Fibroblast of pulmonary artery (primary cell): Measurements from ENCODE around the gene ZFP36L2.

ENCODE experiments used
- DNase-seq: peaks from one replicate; pipeline ENCODE4 v3.0.0-alpha.2; 2010; ENCODE audit warnings: low read depth
- H3K4me3 ChIP-seq: replicated peaks from 2 replicates; pipeline ENCODE4 v1.5.1; 2011; ENCODE audit warnings: low read depth, mild to moderate bottlenecking, control low read depth, low read length, moderate library complexity
- TF ChIP-seq, protein P1 (sequence below): IDR thresholded peaks from 2 replicates; pipeline ENCODE4 v1.5.1; 2011; ENCODE audit warnings: mild to moderate bottlenecking, control low read depth, low read length, inconsistent platforms; ENCODE audit errors: missing control alignments

The ZFP36L2 gene

DNA sequence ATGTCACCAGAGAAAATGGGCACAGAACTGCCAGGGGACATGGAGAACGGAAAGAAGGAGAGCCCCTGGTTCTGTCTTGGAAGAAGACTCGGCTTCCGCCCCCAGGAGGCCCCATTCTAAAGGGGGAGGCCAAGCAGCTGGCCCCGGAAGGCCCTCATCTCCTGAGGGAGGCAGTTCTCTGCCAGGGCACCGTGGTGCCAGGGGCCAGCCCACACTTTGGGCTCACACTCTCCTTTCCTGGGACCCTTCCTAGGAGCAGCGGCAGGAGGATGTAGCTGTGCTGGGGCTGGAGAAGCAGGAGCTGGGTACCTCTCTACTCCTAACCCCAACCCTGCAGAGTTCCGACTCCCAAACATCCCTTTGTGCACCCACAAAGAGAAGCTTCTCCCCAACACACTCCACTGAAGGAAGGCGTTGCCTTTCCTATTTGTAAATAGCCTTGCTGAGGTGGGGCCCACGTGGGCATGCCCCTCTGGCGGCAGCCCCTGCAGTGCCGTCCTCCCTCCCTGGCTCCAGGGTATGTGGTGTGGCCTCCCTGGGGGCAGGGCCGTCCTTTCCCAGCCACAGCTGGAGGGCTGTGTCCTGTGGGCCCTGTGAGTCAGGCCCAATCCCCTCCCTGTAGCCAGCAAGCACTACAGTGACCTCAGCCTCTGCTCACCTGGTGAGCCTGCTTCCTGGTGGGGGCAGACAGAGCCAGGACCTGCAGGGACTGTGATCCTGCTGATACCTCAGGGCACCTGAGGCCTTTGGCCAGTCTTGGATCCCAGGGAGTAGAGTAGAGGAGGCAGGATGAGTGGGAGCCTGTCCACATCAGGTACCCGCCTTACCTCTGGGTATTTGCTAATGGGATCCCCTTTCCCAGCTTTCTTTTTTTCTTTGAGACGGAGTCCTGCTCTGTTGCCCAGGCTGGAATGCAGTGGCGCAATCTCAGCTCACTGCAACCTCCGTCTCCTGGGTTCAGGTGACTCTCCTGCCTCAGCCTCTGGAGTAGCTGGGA is 26.6 kb downstream of the ZFP36L2 start:
- no peak overlapping the region for H3K4me3 ChIP-seq
- DNase-seq = no peak
- TF ChIP-seq, protein P1, sequence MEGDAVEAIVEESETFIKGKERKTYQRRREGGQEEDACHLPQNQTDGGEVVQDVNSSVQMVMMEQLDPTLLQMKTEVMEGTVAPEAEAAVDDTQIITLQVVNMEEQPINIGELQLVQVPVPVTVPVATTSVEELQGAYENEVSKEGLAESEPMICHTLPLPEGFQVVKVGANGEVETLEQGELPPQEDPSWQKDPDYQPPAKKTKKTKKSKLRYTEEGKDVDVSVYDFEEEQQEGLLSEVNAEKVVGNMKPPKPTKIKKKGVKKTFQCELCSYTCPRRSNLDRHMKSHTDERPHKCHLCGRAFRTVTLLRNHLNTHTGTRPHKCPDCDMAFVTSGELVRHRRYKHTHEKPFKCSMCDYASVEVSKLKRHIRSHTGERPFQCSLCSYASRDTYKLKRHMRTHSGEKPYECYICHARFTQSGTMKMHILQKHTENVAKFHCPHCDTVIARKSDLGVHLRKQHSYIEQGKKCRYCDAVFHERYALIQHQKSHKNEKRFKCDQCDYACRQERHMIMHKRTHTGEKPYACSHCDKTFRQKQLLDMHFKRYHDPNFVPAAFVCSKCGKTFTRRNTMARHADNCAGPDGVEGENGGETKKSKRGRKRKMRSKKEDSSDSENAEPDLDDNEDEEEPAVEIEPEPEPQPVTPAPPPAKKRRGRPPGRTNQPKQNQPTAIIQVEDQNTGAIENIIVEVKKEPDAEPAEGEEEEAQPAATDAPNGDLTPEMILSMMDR = no peak

DNA sequence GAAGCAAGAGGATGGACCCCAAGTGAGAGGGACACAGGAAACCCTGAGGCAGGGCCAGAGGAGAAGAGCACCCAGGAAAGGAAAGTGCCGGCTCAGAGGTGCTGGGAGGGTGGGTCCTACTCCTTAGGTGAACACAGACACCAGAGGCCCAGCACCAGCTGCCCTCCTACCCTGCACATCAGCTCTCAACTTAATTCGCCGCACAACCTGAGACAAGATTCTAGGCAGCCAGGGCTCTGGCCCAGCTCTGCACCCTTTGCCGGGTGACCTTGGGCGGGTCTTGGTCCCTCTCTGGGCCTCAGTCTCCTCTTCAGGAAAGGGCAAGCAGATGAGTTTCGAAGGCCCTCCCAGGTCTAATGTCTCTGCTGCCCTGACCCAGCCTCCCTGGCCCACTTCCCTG is 28.1 kb downstream of the ZFP36L2 start:
- no peak for DNase-seq
- TF ChIP-seq, protein P1 = no peak

DNA sequence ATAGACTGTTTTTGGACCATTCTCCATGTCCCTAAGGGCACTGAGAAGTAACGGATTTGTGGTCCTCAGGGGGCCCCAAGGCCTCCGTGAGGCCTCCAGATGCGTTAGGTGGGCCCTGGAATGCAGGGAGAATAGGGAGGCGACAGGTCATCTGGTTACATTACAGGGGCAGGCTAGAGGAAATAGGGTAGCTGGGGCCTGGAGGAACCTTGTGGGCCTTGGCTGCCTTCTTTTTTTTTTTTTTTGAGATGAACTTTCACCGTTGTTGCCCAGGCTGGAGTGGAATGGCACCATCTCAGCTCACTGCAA is 28.9 kb downstream of the ZFP36L2 start:
- TF ChIP-seq, protein P1 = no peak
- no peak for DNase-seq
- H3K4me3 ChIP-seq = no peak overlapping the region

More for the DNA sequence above, 28.1 kb downstream of the ZFP36L2 start:
- no peak overlapping the region for H3K4me3 ChIP-seq

DNA sequence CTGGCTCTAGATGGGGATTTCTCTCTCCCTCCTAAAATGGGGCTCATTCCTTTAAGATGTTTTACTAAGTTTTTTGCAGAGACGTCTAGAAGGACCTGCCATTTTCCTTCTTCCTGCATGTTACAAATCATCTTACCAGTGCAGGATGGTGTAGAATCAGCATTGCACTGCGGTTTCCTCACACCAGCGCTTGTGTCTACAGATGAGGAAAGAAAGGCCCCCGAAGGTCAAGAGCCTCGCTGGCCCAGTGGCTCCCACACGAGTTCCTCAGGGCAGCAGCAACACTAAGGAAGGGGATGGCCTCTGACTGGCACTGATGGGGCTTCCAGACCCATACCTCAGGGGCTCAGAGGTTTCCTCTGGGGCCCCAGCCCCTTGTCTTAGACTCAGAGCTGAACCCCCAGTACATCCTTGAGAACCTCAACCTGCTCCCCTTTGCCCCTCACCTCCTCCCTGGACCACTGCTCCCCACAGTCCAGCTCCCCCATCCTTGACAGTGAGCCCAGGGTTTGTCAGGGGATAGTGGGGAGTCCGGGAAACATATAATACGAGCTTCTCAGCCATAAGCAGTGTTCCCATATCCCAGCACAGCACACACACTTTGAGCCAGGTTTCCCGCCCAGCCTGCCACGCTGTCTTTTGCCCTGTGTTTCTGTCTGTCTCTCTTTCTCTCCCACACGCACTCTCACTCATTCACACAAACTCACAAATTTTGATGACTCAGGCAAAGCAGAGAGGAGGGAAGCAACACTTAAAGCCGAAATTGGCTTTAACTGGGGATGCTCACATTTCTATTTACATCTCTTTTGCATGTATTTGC is 29.4 kb downstream of the ZFP36L2 start:
- TF ChIP-seq, protein P1 = no peak
- no peak overlapping the region for H3K4me3 ChIP-seq
- no peak for DNase-seq

DNA sequence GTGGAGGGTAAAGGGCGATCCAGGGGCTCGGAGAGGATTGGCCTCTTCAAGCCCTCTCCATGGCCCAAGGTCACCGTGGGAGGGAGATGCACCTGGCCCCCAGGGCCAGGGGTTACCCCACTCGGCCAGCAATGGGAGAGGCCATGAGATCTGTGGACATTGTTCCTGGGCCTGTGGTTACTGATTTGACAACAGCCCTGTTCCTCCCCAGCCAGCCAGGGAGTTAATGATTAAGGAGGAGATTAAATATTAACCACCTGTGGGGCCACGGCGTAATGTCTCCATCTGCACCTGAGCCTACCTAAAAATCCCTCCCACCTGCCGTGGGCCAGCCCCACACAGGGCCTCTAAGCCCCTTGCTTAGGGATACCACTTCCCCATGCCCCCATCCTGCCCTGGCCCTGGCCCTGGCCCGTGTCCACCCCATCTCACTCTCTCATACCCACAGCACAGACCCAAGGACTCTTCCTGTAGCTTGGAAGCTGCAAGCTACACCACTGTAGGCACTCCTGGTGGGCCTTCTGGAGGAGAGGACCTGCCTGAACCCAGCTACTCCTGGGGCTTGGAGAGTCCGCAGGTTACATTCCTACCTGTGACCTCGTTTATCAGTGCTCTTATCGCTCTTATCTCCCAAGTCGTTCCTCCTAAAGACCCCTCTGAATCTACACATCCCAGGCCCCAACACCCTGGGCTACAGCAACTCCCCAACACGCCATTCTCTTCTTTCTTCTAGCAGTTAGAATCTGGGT is 32.1 kb downstream of the ZFP36L2 start:
- no peak overlapping the region for H3K4me3 ChIP-seq
- TF ChIP-seq, protein P1 = no peak
- no peak for DNase-seq

DNA sequence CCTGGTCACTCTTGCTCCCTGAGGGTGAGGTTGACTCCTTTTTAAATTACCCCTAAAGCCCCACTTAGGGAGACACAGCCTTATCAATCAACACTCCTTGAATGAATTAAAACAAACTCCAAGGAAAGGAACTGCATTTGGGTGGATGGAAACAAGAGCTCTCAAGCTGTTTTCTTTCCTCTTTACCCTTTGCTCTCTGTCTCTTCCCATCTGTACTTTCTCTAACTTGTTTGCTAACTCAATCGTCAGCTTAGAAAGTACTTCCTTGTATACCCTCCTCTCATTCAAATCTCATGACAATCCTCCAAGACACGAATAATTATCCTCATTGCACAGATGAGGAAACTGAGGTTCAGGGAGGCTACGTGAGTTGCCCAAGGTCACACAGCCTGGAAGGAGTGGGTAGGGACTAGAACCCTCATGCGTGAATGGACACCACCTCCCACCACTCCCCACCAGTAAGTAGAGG is 32.7 kb downstream of the ZFP36L2 start:
- TF ChIP-seq, protein P1 = no peak
- no peak for DNase-seq
- no peak overlapping the region for H3K4me3 ChIP-seq
